GM13976 (cell line): ENCODE data around the gene TSGA10IP.

Source experiments
- DNase-seq: peaks from one replicate; pipeline ENCODE4 v3.0.0; 2012; ENCODE audit warnings: low spot score
- CTCF ChIP-seq: IDR thresholded peaks from 2 replicates; pipeline ENCODE4 v1.5.1; 2012; ENCODE audit warnings: borderline replicate concordance, mild to moderate bottlenecking; ENCODE audit not compliant: insufficient read depth; ENCODE audit errors: extremely low read depth, missing control alignments, control extremely low read depth
- in situ Hi-C: fragments of 300-500 bp; cut with MboI; formaldehyde crosslinking; loops from one replicate; pipeline ENCODE4 v1.12.0; 2022; ENCODE audit warnings: low sequenced_read_pairs, mixed read lengths, inconsistent platforms; ENCODE audit not compliant: unreplicated experiment

TSGA10IP gene

GRCh38 chr11:65967329-65967934 is 22.2 kb downstream of the TSGA10IP start:
- no peak for DNase-seq
- TF ChIP-seq CTCF, result no peak
- in situ Hi-C loops, result no loop called here

- in situ Hi-C loops, result no loop called here
- DNase-seq, result no peak
- no peak for TF ChIP-seq CTCF
Measured at GRCh38 chr11:65968600-65969482, 23.6 kb downstream of the TSGA10IP start.

GRCh38 chr11:65972116-65972515 is 26.8 kb downstream of the TSGA10IP start:
- DNase-seq, result no peak
- in situ Hi-C loops, result no loop called here
- TF ChIP-seq CTCF, result no peak

- in situ Hi-C loops, result no loop called here
- no peak for TF ChIP-seq CTCF
- DNase-seq, result no peak
Measured at GRCh38 chr11:65973439-65974110, 28.3 kb downstream of the TSGA10IP start.

GRCh38 chr11:65975771-65976170 is 30.5 kb downstream of the TSGA10IP start:
- DNase-seq, result no peak
- no peak for TF ChIP-seq CTCF
- in situ Hi-C loops, result loop anchor here (25.0 kb wide), 1 partner anchor 263 kb away; the partner anchor contains the start of genes KAT5 and RNASEH2C
